BLaER1 treated with 17β-estradiol and CSF1 and Interleukin-3, amounts not matched to agents 10 nM and 100 nM (cell line): Measurements from ENCODE around the gene BTD.
"Not testable (repeated sequence)": the region's sequence is repeated elsewhere in the genome, so short reads cannot be mapped to it uniquely, and the experiment has no call there.

Experiments used
- H3K27ac ChIP-seq, 11 experiments: shearing (Covaris generic); formaldehyde crosslinking; 2 replicates each; pipeline ENCODE4 v1.8.1; 2022
- H3K27me3 ChIP-seq, 11 experiments: shearing (Covaris generic); formaldehyde crosslinking; 2 replicates each; pipeline ENCODE4 v1.8.1; 2022
- H3K36me3 ChIP-seq, 11 experiments: shearing (Covaris generic); formaldehyde crosslinking; 2 replicates each; pipeline ENCODE4 v1.8.1; 2022
- H3K4me1 ChIP-seq, 10 experiments: shearing (Covaris generic); formaldehyde crosslinking; 2 replicates each; pipeline ENCODE4 v1.8.1; 2022
- H3K4me2 ChIP-seq, 11 experiments: shearing (Covaris generic); formaldehyde crosslinking; 2 replicates each; pipeline ENCODE4 v1.8.1; 2022
- H3K4me3 ChIP-seq, 10 experiments: shearing (Covaris generic); formaldehyde crosslinking; 2 replicates each; pipeline ENCODE4 v1.8.1; 2022
- H3K9ac ChIP-seq, 11 experiments: shearing (Covaris generic); formaldehyde crosslinking; 2 replicates each; pipeline ENCODE4 v1.8.1; 2022
- H3K9me3 ChIP-seq, 11 experiments: shearing (Covaris generic); formaldehyde crosslinking; replicated peaks in 1 of 11; 2 replicates each; pipeline ENCODE4 v1.8.1; 2022
- H4K20me1 ChIP-seq, 11 experiments: shearing (Covaris generic); formaldehyde crosslinking; 2 replicates each; pipeline ENCODE4 v1.8.1; 2022
- Cebpa-rat ChIP-seq, 11 experiments: shearing (Covaris generic); IDR thresholded peaks; 2 replicates each; pipeline ENCODE4 v1.8.1; 2022

The BTD gene

DNA sequence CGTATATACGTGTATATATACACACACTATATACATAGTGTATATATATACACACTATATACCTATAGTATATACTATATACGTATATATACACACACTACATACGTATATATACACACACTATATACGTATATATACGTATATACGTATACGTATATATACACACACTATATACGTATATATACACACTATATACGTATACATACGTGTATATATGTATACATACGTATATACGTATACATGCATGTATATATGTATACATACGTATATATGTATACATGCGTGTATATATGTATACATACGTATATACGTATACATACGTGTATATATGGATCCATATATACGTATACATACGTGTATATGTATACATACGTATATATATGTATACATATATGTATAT, 9.6 kb upstream of the BTD start:
- TF ChIP-seq Cebpa-rat (IDR thresholded peaks at IDR 0.05) = no peak
- no peaks in the 10 kb centered on the region for H3K27me3 ChIP-seq
- H4K20me1 ChIP-seq = no peaks in the 10 kb centered on the region; a peak in 1 of 22 replicates
- H3K4me2 ChIP-seq = no peak overlapping the region
- H3K4me1 ChIP-seq = no peaks in the 10 kb centered on the region
- H3K36me3 ChIP-seq = peaks cover 40 to 80% (median 63%) of the 10 kb centered on the region in 11 experiments
- H3K9me3 ChIP-seq = no peaks in the 10 kb centered on the region
- H3K9ac ChIP-seq = no peak overlapping the region
- no peak overlapping the region for H3K4me3 ChIP-seq
- no peak overlapping the region for H3K27ac ChIP-seq

GRCh38 chr3:15592968-15593367, 8.6 kb upstream of the BTD start:
- Histone ChIP-seq H3K4me2 (no peak overlapping the region), H3K27ac (no peak overlapping the region), H3K9me3 (no peaks in the 10 kb centered on the region), H3K4me1 (no peaks in the 10 kb centered on the region), H3K4me3 (no peak overlapping the region), H3K27me3 (no peaks in the 10 kb centered on the region), H3K36me3 (peaks cover 43 to 86% (median 69%) of the 10 kb centered on the region in 11 experiments), H3K9ac (no peak overlapping the region), H4K20me1 (no peaks in the 10 kb centered on the region; a peak in 2 of 22 replicates)
- TF ChIP-seq Cebpa-rat (IDR thresholded peaks at IDR 0.05) = no peak

GRCh38 chr3:15595955-15596354, 5.6 kb upstream of the BTD start:
- TF ChIP-seq Cebpa-rat (IDR thresholded peaks at IDR 0.05) = no peak
- H3K4me3 ChIP-seq = no peak overlapping the region
- peaks cover 9 to 20% (median 12%) of the 10 kb centered on the region in 10 experiments for H3K4me1 ChIP-seq
- no peak overlapping the region for H3K27ac ChIP-seq
- H3K4me2 ChIP-seq = no peak overlapping the region
- H3K9ac ChIP-seq = no peak overlapping the region
- peaks cover 0 to 10% (median 0%) of the 10 kb centered on the region in 11 experiments; a peak in 3 of 22 replicates for H4K20me1 ChIP-seq
- H3K9me3 ChIP-seq = no peaks in the 10 kb centered on the region
- H3K27me3 ChIP-seq = no peaks in the 10 kb centered on the region
- peaks cover 40 to 80% (median 64%) of the 10 kb centered on the region in 11 experiments for H3K36me3 ChIP-seq

- Histone ChIP-seq H3K4me2 (peak overlapping the region; percentile 84 to 98 (median 92)), H3K27me3 (no peaks in the 10 kb centered on the region), H3K4me1 (peaks cover 13 to 30% (median 19%) of the 10 kb centered on the region in 10 experiments), H3K9ac (peak overlapping the region; percentile 81 to 89 (median 84)), H3K9me3 (peaks cover 0 to 23% (median 20%) of the 10 kb centered on the region in 11 experiments; a peak in 19 of 22 replicates), H3K27ac (peak overlapping the region; percentile 25 to 87 (median 79); a peak in 21 of 22 replicates), H3K4me3 (peak overlapping the region; percentile 76 to 93 (median 82)), H3K36me3 (peaks cover 28 to 43% (median 35%) of the 10 kb centered on the region in 11 experiments), H4K20me1 (peaks cover 0 to 12% (median 0%) of the 10 kb centered on the region in 11 experiments; a peak in 3 of 22 replicates)
- no peak for TF ChIP-seq Cebpa-rat (IDR thresholded peaks at IDR 0.05)
These were observed 523 bp upstream of the BTD start for GRCh38 chr3:15601046-15601398.

- Histone ChIP-seq H3K4me1 (peaks cover 13 to 30% (median 19%) of the 10 kb centered on the region in 10 experiments), H3K4me2 (peak overlapping the region; percentile 74 to 95 (median 84)), H3K9me3 (peaks cover 0 to 23% (median 20%) of the 10 kb centered on the region in 11 experiments; a peak in 19 of 22 replicates), H3K27ac (peak overlapping the region; percentile 63 to 87 (median 81)), H4K20me1 (peaks cover 0 to 12% (median 0%) of the 10 kb centered on the region in 11 experiments; a peak in 3 of 22 replicates), H3K9ac (peak overlapping the region; percentile 81 to 88 (median 84)), H3K36me3 (peaks cover 24 to 32% (median 27%) of the 10 kb centered on the region in 11 experiments), H3K27me3 (no peaks in the 10 kb centered on the region), H3K4me3 (peak overlapping the region; percentile 76 to 93 (median 82))
- TF ChIP-seq Cebpa-rat (IDR thresholded peaks at IDR 0.05) = no peak
These were observed 596 bp downstream of the BTD start for GRCh38 chr3:15602146-15602536.

DNA sequence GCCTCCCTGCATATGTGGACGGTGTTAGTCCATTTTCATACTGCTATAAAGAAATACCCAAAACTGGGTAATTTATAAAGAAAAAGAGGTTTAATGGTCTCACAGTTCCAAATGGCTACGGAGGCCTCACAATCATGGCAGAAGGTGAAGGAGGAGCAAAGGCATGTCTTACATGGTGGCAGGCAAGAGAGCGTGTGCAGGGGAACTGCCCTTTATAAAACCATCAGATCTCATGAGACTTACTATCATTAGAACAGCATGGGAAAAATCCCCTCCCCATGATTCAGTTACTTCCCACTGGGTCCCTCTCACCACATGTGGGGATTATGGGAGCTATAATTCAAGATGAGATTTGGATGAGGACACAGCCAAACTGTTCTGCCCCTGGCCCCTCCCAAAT, 1.3 kb downstream of the BTD start:
- peak overlapping the region; percentile 81 to 88 (median 84); a peak in 9 of 22 replicates for H3K9ac ChIP-seq
- H3K4me3 ChIP-seq = peak overlapping the region in 9 of 10 experiments; percentile 76 to 93 (median 82); a peak in 16 of 20 replicates
- peak overlapping the region in 5 of 11 experiments; percentile 81 to 87 (median 85); a peak in 8 of 22 replicates for H3K27ac ChIP-seq
- H3K27me3 ChIP-seq = not testable (repeated sequence)
- H4K20me1 ChIP-seq = peaks cover 0 to 12% (median 0%) of the 10 kb centered on the region in 11 experiments; a peak in 3 of 22 replicates
- H3K9me3 ChIP-seq = peaks cover 0 to 23% (median 20%) of the 10 kb centered on the region in 11 experiments; a peak in 19 of 22 replicates
- H3K36me3 ChIP-seq = peaks cover 17 to 25% (median 21%) of the 10 kb centered on the region in 11 experiments
- peak overlapping the region; percentile 74 to 95 (median 84) for H3K4me2 ChIP-seq
- H3K4me1 ChIP-seq = peaks cover 13 to 30% (median 19%) of the 10 kb centered on the region in 10 experiments

DNA sequence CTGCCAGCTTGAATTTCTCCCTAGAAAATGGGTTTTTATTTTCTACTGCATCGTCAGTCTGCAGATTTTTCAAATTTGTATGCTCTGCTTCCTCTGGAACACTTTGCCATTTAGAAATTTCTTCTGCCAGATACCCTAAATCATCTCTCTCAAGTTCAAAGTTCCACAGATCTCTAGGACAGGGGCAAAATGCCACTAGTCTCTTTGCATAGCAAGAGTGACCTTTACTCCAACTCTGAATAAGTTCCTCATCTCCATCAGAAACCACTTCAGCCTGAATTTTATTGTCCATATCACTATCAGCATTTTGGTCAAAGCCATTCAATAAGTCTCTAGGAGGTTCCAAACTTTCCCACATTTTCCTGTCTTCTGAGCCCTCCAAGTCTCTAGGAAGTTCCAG, 3.0 kb downstream of the BTD start:
- not testable (repeated sequence) for H3K9ac ChIP-seq, H3K4me3 ChIP-seq, H3K4me2 ChIP-seq, H3K27ac ChIP-seq, H3K36me3 ChIP-seq, H3K27me3 ChIP-seq
- peaks cover 0 to 23% (median 20%) of the 10 kb centered on the region in 11 experiments; a peak in 19 of 22 replicates for H3K9me3 ChIP-seq
- peaks cover 13 to 21% (median 18%) of the 10 kb centered on the region in 10 experiments for H3K4me1 ChIP-seq
- peaks cover 0 to 12% (median 0%) of the 10 kb centered on the region in 11 experiments; a peak in 3 of 22 replicates for H4K20me1 ChIP-seq

DNA sequence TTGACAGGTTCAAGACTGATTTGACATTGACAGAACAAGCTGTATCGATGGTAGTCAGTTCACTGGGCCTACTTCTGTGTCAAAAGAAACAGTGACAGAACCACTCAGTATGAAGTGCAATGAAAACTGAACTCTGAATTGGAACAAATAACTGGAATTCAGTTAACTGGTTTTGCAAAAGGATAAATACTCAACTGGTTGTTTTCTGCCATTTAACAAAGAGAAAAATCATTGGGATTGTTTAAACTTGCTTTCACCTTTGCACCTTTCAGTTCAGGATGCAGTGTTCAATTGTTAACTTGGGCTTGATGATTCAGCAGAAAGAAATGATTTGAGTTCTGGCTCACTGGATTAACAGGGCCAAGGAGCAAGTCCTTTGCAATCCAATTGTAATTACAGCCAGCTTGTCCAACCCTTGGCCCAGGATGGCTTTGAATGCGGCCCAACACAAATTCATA, 4.9 kb downstream of the BTD start:
- H3K27me3 ChIP-seq = no peaks in the 10 kb centered on the region
- no peak overlapping the region for H3K9ac ChIP-seq
- H3K9me3 ChIP-seq = peaks cover 0 to 23% (median 20%) of the 10 kb centered on the region in 11 experiments; a peak in 19 of 22 replicates
- H3K27ac ChIP-seq = no peak overlapping the region
- H3K4me1 ChIP-seq = peaks cover 0 to 10% (median 8%) of the 10 kb centered on the region in 10 experiments; a peak in 14 of 20 replicates
- H3K36me3 ChIP-seq = 0 out of 22 replicates have a peak, but pooled peaks cover 0 to 8% (median 0%) of the 10 kb centered on the region in 11 experiments
- H3K4me3 ChIP-seq = no peak overlapping the region
- H4K20me1 ChIP-seq = no peaks in the 10 kb centered on the region
- H3K4me2 ChIP-seq = no peak overlapping the region
- TF ChIP-seq Cebpa-rat (IDR thresholded peaks at IDR 0.05) = no peak

DNA sequence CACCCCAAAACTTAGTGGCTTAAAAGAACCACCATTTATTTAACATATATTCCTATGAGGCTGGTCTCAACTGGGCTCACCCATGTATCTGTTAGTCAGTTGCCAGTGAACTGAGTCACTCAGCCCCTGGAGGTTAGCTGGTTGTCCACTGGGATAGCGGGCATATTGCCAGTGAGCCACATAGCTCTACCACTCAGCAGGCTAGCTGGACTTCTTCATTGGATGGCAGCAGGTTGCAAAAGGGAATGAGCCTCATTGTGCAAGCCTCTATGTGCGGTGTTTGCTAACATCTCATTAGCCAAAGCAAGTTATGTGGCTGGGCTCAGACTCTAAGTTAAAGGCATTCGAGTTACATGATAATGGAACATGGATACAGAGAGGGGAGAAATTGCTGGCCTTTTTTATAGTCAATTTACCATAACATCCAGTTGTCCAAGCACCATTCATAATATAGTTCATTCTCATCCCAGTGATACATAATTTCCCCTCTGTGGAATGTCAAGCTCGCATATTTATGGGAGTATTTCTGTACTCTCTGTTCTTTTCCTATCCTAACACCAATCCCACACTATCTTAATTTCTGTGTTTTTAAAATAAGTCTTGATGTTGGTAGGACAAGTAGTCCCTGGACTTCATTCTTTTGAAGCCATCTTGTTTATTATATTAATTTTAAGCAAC, 8.7 kb downstream of the BTD start:
- Histone ChIP-seq H3K9me3 (no peaks in the 10 kb centered on the region; a peak in 1 of 22 replicates), H4K20me1 (no peaks in the 10 kb centered on the region), H3K27me3 (no peaks in the 10 kb centered on the region), H3K4me1 (no peaks in the 10 kb centered on the region), H3K27ac (no peak overlapping the region), H3K4me2 (no peak overlapping the region), H3K9ac (no peak overlapping the region), H3K36me3 (no peaks in the 10 kb centered on the region), H3K4me3 (no peak overlapping the region)
- no peak for TF ChIP-seq Cebpa-rat (IDR thresholded peaks at IDR 0.05)
